ENCODE measurements around the gene GASK1A. TPM values are rescaled to one million over a fixed set of nuclear protein-coding genes. Genes with fewer than 3 reads are reported as not detected.

The GASK1A gene
- total and polyA plus RNA-seq, 2 of the 4 experiments (the other 2 are of a cell fraction): 0.18 to 0.19 TPM

DNA sequence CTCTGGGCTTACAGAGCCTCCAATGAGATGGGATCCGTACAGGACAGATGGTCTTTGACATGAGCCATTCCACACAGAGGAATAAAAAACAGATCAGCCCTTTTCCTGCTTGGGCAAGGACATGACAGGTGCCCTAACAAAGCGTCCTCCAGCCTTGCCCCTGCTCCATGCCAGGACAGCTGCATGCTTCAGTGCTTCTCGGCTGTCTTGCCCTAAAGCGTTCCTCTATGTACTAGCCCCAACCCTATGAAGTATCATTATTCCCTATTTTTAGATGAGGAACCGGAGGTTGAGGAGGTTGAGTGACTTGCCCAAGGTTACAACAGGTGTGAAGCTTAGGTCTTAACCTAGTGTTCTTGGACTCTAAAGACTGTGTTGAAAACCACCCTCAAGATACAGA lies 116.3 kb downstream of the GASK1A start:
- H3K9me3 ChIP-seq (ENCODE audit: control insufficient read depth, insufficient read depth, low read length): no peaks in the 10 kb centered on the region
- in situ Hi-C loops (cut with MboI; ENCODE audit: low sequenced_read_pairs): no loop called here
- H4K20me1 ChIP-seq (ENCODE audit: insufficient read depth, low read length): no peaks in the 10 kb centered on the region
- H2AK5ac ChIP-seq (ENCODE audit: low read depth, low read length): no peak overlapping the region
- no peak overlapping the region for H3K4me3 ChIP-seq (ENCODE audit: insufficient read depth, low read depth, low read length)
- no peaks in the 10 kb centered on the region for H3K36me3 ChIP-seq (ENCODE audit: control insufficient read depth, insufficient read depth, low read length)
- no peak overlapping the region for H2BK20ac ChIP-seq (ENCODE audit: low read depth, low read length)
- DNase-seq (no peak), ATAC-seq (ENCODE audit: low read depth) (no peak)
- no peak overlapping the region for H3K56ac ChIP-seq (ENCODE audit: extremely low read depth, insufficient read depth, low read length)
- intact Hi-C loops (cut with micrococcal nuclease): no loop called here
- H2BK15ac ChIP-seq (ENCODE audit: low read depth, low read length): no peak overlapping the region
- no peak overlapping the region for H3K9ac ChIP-seq (ENCODE audit: low read depth, low read length)
- H2AFZ ChIP-seq (replicated peaks; ENCODE audit: low read length, poor library complexity): no peak overlapping the region
- 80% methylated on average over 1 of the region's 5 CpGs; no CpG with 5 or more reads in 1 of the 2 experiments for WGBS, 2 experiments (ENCODE audit: extremely low coverage in 2 of 2, insufficient read length in 1 of 2)
- no peaks in the 10 kb centered on the region; the same call in 1 of the 2 replicates for H3K4me1 ChIP-seq (ENCODE audit: control insufficient read depth, insufficient read depth, low read length)
- no peak overlapping the region for H3K27ac ChIP-seq (ENCODE audit: insufficient read depth, low read length)
- no peak overlapping the region for H2BK120ac ChIP-seq (ENCODE audit: low read depth, low read length)
- H3K14ac ChIP-seq (replicated peaks; ENCODE audit: low read depth, low read length): no peak overlapping the region
- BruUV-seq (replicated peaks): no TSS peak
- H3K4ac ChIP-seq (ENCODE audit: low read depth, low read length): no peak overlapping the region
- no peak overlapping the region for H4K5ac ChIP-seq (ENCODE audit: low read depth, low read length)
- POLR2A ChIA-PET (ENCODE audit: unreplicated experiment): no interaction called here
- no peak overlapping the region for H4K8ac ChIP-seq (ENCODE audit: low read depth in 2 of 2, low read length in 2 of 2)
- H3K27me3 ChIP-seq (ENCODE audit: control insufficient read depth, insufficient read depth, low read length): no peaks in the 10 kb centered on the region
- no peak overlapping the region for H2BK5ac ChIP-seq (ENCODE audit: low read depth, low read length, poor library complexity, severe bottlenecking)
- no peak overlapping the region for H4K91ac ChIP-seq (ENCODE audit: insufficient read depth, low read depth, low read length)
- TF ChIP-seq RCOR1 (IDR thresholded peaks at IDR 0.05; ENCODE audit: insufficient replicate concordance, low read length) (no peak), RFX5 (IDR thresholded peaks at IDR 0.05; ENCODE audit: low read depth, low read length) (no peak), RAD21 (IDR thresholded peaks at IDR 0.05; ENCODE audit: low read length) (no peak), NFE2L2 (IDR thresholded peaks at IDR 0.05; ENCODE audit: low read depth, low read length) (no peak), POLR2A (IDR thresholded peaks at IDR 0.05; ENCODE audit: low read depth, low read length) (no peak), CHD1 (IDR thresholded peaks at IDR 0.05; ENCODE audit: low read depth, low read length) (no peak), CEBPB (IDR thresholded peaks at IDR 0.05; ENCODE audit: low read depth, low read length) (no peak), MAFK (IDR thresholded peaks at IDR 0.05; ENCODE audit: low read depth, low read length) (no peak), MXI1 (IDR thresholded peaks at IDR 0.05; ENCODE audit: borderline replicate concordance, low read depth, low read length) (no peak), MAZ (IDR thresholded peaks at IDR 0.05; ENCODE audit: borderline replicate concordance, low read depth, low read length) (no peak), FOS (IDR thresholded peaks at IDR 0.05; ENCODE audit: low read depth, low read length) (no peak), SMC3 (IDR thresholded peaks at IDR 0.05; ENCODE audit: low read depth, low read length) (no peak), BHLHE40 (IDR thresholded peaks at IDR 0.05; ENCODE audit: low read depth, low read length) (no peak)
- TF ChIP-seq, protein P1, sequence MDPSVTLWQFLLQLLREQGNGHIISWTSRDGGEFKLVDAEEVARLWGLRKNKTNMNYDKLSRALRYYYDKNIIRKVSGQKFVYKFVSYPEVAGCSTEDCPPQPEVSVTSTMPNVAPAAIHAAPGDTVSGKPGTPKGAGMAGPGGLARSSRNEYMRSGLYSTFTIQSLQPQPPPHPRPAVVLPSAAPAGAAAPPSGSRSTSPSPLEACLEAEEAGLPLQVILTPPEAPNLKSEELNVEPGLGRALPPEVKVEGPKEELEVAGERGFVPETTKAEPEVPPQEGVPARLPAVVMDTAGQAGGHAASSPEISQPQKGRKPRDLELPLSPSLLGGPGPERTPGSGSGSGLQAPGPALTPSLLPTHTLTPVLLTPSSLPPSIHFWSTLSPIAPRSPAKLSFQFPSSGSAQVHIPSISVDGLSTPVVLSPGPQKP (IDR thresholded peaks at IDR 0.05; ENCODE audit: borderline replicate concordance, low read depth, low read length): no peak
- TF ChIP-seq, protein P2, sequence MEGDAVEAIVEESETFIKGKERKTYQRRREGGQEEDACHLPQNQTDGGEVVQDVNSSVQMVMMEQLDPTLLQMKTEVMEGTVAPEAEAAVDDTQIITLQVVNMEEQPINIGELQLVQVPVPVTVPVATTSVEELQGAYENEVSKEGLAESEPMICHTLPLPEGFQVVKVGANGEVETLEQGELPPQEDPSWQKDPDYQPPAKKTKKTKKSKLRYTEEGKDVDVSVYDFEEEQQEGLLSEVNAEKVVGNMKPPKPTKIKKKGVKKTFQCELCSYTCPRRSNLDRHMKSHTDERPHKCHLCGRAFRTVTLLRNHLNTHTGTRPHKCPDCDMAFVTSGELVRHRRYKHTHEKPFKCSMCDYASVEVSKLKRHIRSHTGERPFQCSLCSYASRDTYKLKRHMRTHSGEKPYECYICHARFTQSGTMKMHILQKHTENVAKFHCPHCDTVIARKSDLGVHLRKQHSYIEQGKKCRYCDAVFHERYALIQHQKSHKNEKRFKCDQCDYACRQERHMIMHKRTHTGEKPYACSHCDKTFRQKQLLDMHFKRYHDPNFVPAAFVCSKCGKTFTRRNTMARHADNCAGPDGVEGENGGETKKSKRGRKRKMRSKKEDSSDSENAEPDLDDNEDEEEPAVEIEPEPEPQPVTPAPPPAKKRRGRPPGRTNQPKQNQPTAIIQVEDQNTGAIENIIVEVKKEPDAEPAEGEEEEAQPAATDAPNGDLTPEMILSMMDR (conservative IDR thresholded peaks at IDR 0.05; ENCODE audit: low read depth, low read length): no peak
- CTCF ChIA-PET: no interaction called here
- peaks cover 2% of the 10 kb centered on the region; the same call in 1 of the 2 replicates for H3K9me1 ChIP-seq (ENCODE audit: insufficient read depth, low read length)
- no peaks in the 10 kb centered on the region; a peak in 1 of 4 replicates for H3K79me1 ChIP-seq (ENCODE audit: low read depth in 1 of 2, low read length in 2 of 2)
- dilution Hi-C loops (cut with HindIII; ENCODE audit: low sequenced_read_pairs, unreplicated experiment): no loop called here
- no peak overlapping the region for H3K23ac ChIP-seq (ENCODE audit: low read depth, low read length)
- H3K4me2 ChIP-seq (ENCODE audit: low read depth, low read length): no peak overlapping the region
- H2AK9ac ChIP-seq (replicated peaks; ENCODE audit: low read depth, low read length, poor library complexity): no peak overlapping the region
- no peak overlapping the region for H3K18ac ChIP-seq (ENCODE audit: low read depth, low read length)

Measured in IMR-90 (cell line).